GM23248 (cell line): ENCODE results near the gene ARHGAP23.

Experiments used
- EZH2 ChIP-seq: fragments of 200-600 bp; sonication (generic); IDR thresholded peaks from 2 replicates; pipeline ENCODE4 v1.6.1; 2018; ENCODE audit warnings: antibody characterized with exemption, mild to moderate bottlenecking; ENCODE audit not compliant: insufficient read depth, poor library complexity, severe bottlenecking
- EZH2phosphoT487 ChIP-seq: fragments of 200-600 bp; sonication (generic); IDR thresholded peaks from 2 replicates; pipeline ENCODE4 v1.6.1; 2018; ENCODE audit warnings: antibody characterized with exemption, moderate library complexity, mild to moderate bottlenecking, low read depth; ENCODE audit not compliant: insufficient read depth

- TF ChIP-seq EZH2 (no peak), EZH2phosphoT487 (no peak)
Observed at GRCh38 chr17:38466346-38467315, 38.4 kb downstream of the ARHGAP23 start.
